ENCODE data around the gene SYNE1.

DNA sequence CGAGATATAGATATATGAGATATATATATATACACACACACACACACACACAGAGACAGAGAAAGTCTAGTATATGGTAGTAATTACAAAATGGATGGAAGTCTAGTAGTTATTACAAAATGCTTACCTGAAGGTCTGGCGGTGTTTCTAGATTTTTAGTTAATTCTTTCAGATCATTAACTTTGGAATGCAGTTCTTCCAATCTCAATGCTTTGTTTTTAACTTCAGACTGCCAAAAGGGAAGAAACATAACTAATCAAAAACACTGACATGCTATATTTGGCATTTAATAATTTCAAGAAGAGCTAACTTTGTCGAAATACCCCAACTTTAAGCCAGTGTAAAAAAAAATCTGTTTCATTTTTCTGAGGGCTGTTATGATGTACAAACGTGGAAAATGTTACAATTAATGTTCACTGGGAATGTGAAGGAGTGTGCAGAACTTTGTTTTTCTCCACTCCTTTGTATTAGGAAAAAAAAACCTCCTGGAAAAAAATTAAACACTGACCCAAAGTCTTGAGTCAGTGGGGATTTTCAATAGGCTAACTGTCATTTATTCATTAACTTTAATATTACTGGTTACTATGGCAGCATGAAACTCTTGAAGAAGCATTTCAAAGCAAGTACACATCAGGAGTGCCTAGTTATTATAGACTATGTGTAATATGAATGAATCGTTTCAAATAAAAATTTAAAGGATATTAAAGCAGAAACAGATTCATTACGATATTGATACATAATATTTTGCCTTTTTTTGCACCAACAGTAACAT, 232.9 kb downstream of the SYNE1 start:
- TF ChIP-seq, protein P1, sequence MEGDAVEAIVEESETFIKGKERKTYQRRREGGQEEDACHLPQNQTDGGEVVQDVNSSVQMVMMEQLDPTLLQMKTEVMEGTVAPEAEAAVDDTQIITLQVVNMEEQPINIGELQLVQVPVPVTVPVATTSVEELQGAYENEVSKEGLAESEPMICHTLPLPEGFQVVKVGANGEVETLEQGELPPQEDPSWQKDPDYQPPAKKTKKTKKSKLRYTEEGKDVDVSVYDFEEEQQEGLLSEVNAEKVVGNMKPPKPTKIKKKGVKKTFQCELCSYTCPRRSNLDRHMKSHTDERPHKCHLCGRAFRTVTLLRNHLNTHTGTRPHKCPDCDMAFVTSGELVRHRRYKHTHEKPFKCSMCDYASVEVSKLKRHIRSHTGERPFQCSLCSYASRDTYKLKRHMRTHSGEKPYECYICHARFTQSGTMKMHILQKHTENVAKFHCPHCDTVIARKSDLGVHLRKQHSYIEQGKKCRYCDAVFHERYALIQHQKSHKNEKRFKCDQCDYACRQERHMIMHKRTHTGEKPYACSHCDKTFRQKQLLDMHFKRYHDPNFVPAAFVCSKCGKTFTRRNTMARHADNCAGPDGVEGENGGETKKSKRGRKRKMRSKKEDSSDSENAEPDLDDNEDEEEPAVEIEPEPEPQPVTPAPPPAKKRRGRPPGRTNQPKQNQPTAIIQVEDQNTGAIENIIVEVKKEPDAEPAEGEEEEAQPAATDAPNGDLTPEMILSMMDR (IDR thresholded peaks at IDR 0.05) = no peak
- no peak for TF ChIP-seq POLR2A (IDR thresholded peaks at IDR 0.05)
